HG03460 (cell line): Measurements from ENCODE around the gene ZNF385C.
"Not testable (repeated sequence)": the region's sequence is repeated elsewhere in the genome, so short reads cannot be mapped to it uniquely, and the experiment has no call there.

Experiments used
- ATAC-seq: cut with Tn5 transposase; IDR thresholded peaks from one replicate; pipeline ENCODE4 v1.9.1; 2021; ENCODE audit not compliant: unreplicated experiment

Gene ZNF385C, protein sequence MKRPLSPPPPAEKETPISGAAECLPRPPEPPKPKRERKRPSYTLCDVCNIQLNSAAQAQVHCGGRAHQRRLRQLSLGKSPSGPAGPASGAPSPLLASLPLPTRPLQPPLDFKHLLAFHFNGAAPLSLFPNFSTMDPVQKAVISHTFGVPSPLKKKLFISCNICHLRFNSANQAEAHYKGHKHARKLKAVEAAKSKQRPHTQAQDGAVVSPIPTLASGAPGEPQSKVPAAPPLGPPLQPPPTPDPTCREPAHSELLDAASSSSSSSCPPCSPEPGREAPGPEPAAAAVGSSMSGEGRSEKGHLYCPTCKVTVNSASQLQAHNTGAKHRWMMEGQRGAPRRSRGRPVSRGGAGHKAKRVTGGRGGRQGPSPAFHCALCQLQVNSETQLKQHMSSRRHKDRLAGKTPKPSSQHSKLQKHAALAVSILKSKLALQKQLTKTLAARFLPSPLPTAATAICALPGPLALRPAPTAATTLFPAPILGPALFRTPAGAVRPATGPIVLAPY

GRCh38 chr17:42097691-42098631, at the start of gene ZNF385C:
Gene ZNF385C, minus strand, starts transcription at chr17:42098473. Its CDS starts 35,417 bp downstream, at chr17:42063056.
- no peak for ATAC-seq

DNA sequence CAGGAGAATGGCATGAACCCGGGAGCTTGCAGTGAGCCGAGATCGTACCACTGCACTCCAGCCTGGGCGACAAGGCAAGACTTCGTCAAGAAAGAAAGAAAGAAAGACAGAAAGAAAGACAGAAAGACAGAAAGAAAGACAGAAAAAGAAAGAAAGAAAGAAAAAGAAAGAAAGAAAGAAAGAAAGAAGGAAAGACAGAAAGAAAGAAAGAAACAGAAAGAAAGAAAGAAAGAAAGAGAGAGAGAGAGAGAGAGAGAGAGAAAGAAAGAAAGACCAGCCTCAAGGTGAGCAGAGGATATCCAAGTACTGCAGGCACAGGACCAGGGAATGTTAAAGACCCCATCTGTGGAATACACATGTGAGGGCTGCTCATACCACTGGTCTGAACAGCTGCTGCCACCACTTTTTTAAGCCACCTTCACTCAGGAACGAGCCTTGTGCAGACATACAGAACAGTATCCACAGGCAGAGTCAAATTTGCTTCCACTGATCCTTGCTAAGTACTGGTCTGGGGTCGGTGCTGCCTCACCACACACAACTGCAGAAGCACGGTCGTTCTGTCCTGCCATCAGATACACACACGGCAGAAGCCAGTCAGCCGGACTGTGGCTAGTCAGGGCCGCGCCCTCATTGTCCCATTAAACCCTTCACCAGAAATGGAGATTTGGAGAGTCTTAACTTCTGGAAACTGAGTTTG, 48.8 kb upstream of the ZNF385C start:
- no peak for ATAC-seq

DNA sequence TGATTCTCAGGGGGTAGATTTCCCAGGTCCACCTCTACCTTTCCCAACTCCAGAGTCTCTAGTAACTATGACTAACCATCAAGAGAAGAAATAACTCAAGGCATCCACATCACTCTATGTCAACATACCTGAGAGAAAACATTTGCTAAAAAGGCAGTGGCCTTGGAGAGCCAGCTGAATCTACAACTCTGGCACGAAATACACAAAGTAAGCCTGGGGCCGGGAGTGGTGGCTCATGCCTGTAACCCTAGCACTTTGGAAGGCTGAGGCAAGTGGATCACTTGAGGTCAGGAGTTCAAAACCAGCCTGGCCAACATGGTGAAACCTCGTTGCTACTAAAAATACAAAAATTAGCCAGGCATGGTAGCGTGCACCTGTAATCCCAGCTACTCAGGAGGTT, 44.9 kb upstream of the ZNF385C start:
- not testable (repeated sequence) for ATAC-seq

DNA sequence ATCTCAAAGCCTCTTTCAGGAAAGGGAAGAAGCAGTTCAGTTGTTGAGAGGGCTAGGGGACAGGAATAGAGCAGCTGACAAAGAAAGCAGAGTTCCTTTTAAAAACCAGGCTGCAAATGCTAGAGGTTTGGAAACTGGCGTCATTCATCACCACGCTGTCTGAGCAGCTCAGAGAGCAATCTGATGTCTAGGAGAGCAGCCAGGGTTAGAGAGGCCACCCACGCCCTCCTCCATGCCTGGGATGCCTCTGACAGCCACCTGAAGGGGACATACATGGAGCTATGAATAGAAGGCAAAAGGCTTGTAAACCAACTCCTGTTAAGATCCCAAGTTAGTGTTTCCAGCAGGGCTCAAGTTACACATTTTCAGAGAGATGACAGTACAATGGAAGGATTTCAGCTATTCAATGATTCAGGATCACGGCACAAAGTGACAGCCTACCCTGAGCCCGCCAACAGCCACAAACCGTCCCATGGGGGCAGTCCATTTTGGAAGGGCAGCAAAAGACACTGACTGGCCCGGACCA, 44.2 kb upstream of the ZNF385C start:
- no peak for ATAC-seq

- ATAC-seq: no peak
These were observed 43.1 kb upstream of the ZNF385C start for GRCh38 chr17:42141382-42141781.

DNA sequence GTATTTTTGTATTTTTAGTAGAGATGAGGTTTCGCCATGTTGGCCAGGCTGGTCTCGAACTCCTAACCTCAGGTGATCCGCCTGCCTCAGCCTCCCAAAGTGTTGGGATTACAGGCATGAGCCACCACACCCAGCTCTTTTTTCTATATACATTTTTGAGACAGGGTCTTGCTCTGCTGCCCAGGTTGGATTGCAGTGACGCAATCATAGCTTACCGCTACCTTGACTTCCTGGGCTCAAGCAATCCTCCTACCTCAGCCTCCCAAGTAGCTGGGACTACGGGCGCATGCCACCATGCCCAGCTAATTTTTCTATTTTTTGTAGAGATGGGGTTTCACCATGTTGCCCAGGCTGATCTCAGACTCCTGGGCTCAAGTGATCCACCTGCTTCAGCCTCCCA, 42.4 kb upstream of the ZNF385C start:
- ATAC-seq: not testable (repeated sequence)

- no peak for ATAC-seq
These were observed 40.6 kb upstream of the ZNF385C start for GRCh38 chr17:42138749-42139492.

GRCh38 chr17:42136654-42137051, 38.4 kb upstream of the ZNF385C start:
- ATAC-seq: no peak

- ATAC-seq: no peak
These were observed 37.7 kb upstream of the ZNF385C start for GRCh38 chr17:42135664-42136653.

- ATAC-seq: no peak
These were observed 36.9 kb upstream of the ZNF385C start for GRCh38 chr17:42135151-42135550.

- peak; percentile 61 for ATAC-seq
These were observed 35.3 kb upstream of the ZNF385C start for GRCh38 chr17:42133461-42134041.

DNA sequence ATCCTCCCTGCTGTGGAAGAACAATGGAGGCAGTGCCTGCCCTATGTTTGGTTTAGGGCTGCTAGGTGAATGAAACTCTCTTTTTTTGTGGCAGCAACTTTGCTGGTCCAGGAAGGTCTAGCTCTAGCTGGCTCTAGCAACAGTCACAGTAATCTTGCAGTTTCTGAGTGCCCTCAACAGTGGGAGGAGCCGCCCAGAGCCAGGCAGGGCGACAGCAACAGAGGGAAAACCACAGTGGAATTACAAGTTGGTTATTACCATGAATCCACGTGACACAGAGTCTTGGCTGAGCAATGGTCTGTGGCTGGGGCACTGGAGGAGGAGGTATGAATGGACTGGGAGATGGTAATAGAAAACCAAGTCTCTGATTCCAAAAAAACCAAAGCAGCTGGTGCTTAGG, 34.7 kb upstream of the ZNF385C start:
- peak; percentile 30 for ATAC-seq

- no peak for ATAC-seq
These were observed 33.7 kb upstream of the ZNF385C start for GRCh38 chr17:42131981-42132432.

GRCh38 chr17:42131232-42131631, 33.0 kb upstream of the ZNF385C start:
- no peak for ATAC-seq

- ATAC-seq: no peak
These were observed 32.1 kb upstream of the ZNF385C start for GRCh38 chr17:42130310-42130936.

GRCh38 chr17:42129109-42129837, 31.0 kb upstream of the ZNF385C start:
- no peak for ATAC-seq

DNA sequence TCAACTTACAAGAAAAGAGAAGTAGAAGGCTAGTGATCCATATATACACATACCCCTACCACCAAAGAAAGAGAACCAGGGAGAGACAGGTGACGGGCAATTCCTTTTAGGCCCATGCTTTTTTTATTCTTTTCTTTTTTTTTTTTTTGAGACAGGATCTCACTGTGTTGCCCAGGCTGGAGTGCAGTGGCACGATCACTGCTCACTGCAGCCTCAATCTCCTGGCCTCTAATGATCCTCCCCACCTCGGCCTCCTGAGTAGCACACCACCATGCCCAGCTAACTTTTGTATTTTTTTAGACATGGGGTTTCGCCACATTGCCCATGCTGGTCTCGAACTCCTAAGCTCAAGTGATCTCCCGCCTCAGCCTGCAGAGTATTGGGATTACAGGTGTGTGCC, 29.1 kb upstream of the ZNF385C start:
- no peak for ATAC-seq
